HepG2 (cell line): ENCODE results near the gene CCDC85C. TPM values are rescaled to one million over a fixed set of nuclear protein-coding genes. Genes with fewer than 3 reads are reported as not detected.

ENCODE experiments used
- AFF4 ChIP-seq: sonication (generic); formaldehyde crosslinking; IDR thresholded peaks from 2 replicates; pipeline ENCODE4 v1.4.0; 2020; ENCODE audit warnings: missing genetic modification reagents
- CHCHD3 ChIP-seq: sonication (generic); formaldehyde crosslinking; IDR thresholded peaks from 2 replicates; pipeline ENCODE4 v1.8.0; 2022; ENCODE audit warnings: mild to moderate bottlenecking, missing genetic modification reagents, moderate library complexity
- DMAP1 ChIP-seq: IDR thresholded peaks from 2 replicates; pipeline ENCODE4 v1.6.1; 2016
- MEIS1 ChIP-seq: sonication (generic); formaldehyde crosslinking; IDR thresholded peaks from 2 replicates; pipeline ENCODE4 v1.9.0; 2021; ENCODE audit warnings: mild to moderate bottlenecking, missing genetic modification reagents, moderate library complexity, borderline replicate concordance
- MXD1 ChIP-seq: sonication (generic); formaldehyde crosslinking; IDR thresholded peaks from 2 replicates; pipeline ENCODE4 v1.4.0; 2020; ENCODE audit warnings: mild to moderate bottlenecking, missing genetic modification reagents
- NR2F6 ChIP-seq, 2 experiments: IDR thresholded peaks; 2 replicates each; pipeline ENCODE4 v1.6.1; 2016; ENCODE audit warnings: antibody characterized with exemption in 1 of 2, mild to moderate bottlenecking in 1 of 2
- RFX5 ChIP-seq: IDR thresholded peaks from 2 replicates; pipeline ENCODE4 v1.6.1; 2011; ENCODE audit warnings: low read depth, low read length, improper control_type of control experiment
- SNRNP70 ChIP-seq: fragments of 200-400 bp; formaldehyde crosslinking; IDR thresholded peaks from 2 replicates; pipeline ENCODE4 v1.6.1; 2017; ENCODE audit warnings: mild to moderate bottlenecking, low read depth, low read length, moderate library complexity
- TP53 ChIP-seq: sonication (generic); formaldehyde crosslinking; conservative IDR thresholded peaks from 2 replicates; pipeline ENCODE4 v1.4.0; 2020; ENCODE audit warnings: missing genetic modification reagents
- ZNF18 ChIP-seq: sonication (generic); formaldehyde crosslinking; IDR thresholded peaks from 2 replicates; pipeline ENCODE4 v1.8.0; 2022; ENCODE audit warnings: mild to moderate bottlenecking, missing genetic modification reagents; ENCODE audit not compliant: insufficient replicate concordance
- ZNF224 ChIP-seq: sonication (generic); formaldehyde crosslinking; IDR thresholded peaks from 2 replicates; pipeline ENCODE4 v1.5.0; 2020; ENCODE audit warnings: mild to moderate bottlenecking, missing genetic modification reagents
- ZNF414 ChIP-seq: sonication (generic); formaldehyde crosslinking; IDR thresholded peaks from 2 replicates; pipeline ENCODE4 v1.5.0; 2020; ENCODE audit warnings: missing genetic modification reagents
- ZNF503 ChIP-seq: sonication (generic); formaldehyde crosslinking; IDR thresholded peaks from 2 replicates; pipeline ENCODE4 v1.4.0; 2020; ENCODE audit warnings: missing genetic modification reagents
- ZNF513 ChIP-seq: sonication (generic); formaldehyde crosslinking; conservative IDR thresholded peaks from 2 replicates; pipeline ENCODE4 v1.5.0; 2020; ENCODE audit warnings: missing genetic modification reagents
- ZNF567 ChIP-seq: sonication (generic); formaldehyde crosslinking; IDR thresholded peaks from 2 replicates; pipeline ENCODE4 v1.8.1; 2023; ENCODE audit warnings: mild to moderate bottlenecking, missing genetic modification reagents, borderline replicate concordance
- ZNF652 ChIP-seq: IDR thresholded peaks from 2 replicates; pipeline ENCODE4 v1.6.1; 2016; ENCODE audit warnings: low read depth, borderline replicate concordance
- ZNF775 ChIP-seq: sonication (generic); formaldehyde crosslinking; IDR thresholded peaks from 2 replicates; pipeline ENCODE4 v1.4.0; 2020; ENCODE audit warnings: missing genetic modification reagents, mild to moderate bottlenecking, moderate library complexity, borderline replicate concordance
- polyA plus RNA-seq, 8 experiments: library from polyadenylated mRNA; depleted of rRNA in 3 of 8; stranded (reverse) in 7 of 8; unstranded in 1 of 8; fragments of >200 nt; fragmentation: Illumina TruSeq in 4 of 8; extraction: Trizol in 4 of 8; gene quantifications; 2 replicates each; pipeline versions ENCODE4 v1.2.1 to v1.2.3, GENCODE V29; 2011 to 2016; ENCODE audit warnings: low read depth in 4 of 8, missing spikeins in 1 of 8, mixed read lengths in 1 of 8; ENCODE audit not compliant: insufficient read depth in 1 of 8
- total RNA-seq, 5 experiments: library from RNA; depleted of rRNA; stranded (reverse); fragments of >200 nt; fragmentation: Illumina TruSeq; extraction: Trizol; gene quantifications; 2 replicates each; pipeline ENCODE4 v1.2.3, GENCODE V29; 2016; ENCODE audit warnings: low read depth in 1 of 5

The CCDC85C gene
- total and polyA plus RNA-seq, 2 of the 13 experiments (the other 11 are each of a cell fraction or from before 2014, with no cell fraction given) = 18.8 to 43.8 TPM

GRCh38 chr14:99552572-99553216 lies 51.3 kb downstream of the CCDC85C start (continued):
- TF ChIP-seq ZNF652 (CRISPR knock-in tag) = peak; percentile 70; the same call in 1 of the 2 replicates
- TF ChIP-seq MEIS1 (CRISPR knock-in tag) = peak; percentile 98
- TF ChIP-seq ZNF18 (CRISPR knock-in tag) = peak; percentile 96
- TF ChIP-seq AFF4 (CRISPR knock-in tag) = no peak
- TF ChIP-seq ZNF567 (CRISPR knock-in tag) = no peak
- TF ChIP-seq ZNF513 (CRISPR knock-in tag) = 0 out of 2 replicates have a peak, but pooled peaks have one; percentile 46
- peak; percentile 90 for TF ChIP-seq DMAP1 (CRISPR knock-in tag)
- TF ChIP-seq ZNF775 = 0 out of 2 replicates have a peak, but pooled peaks have one; percentile 75
- TF ChIP-seq TP53 (CRISPR knock-in tag) = peak; percentile 82; the same call in 1 of the 2 replicates
- TF ChIP-seq MXD1 (CRISPR knock-in tag) = peak; percentile 85
- peak; percentile 93 for TF ChIP-seq NR2F6 (IDR thresholded peaks at IDR 0.05)
- peak; percentile 98 for TF ChIP-seq NR2F6 (CRISPR knock-in tag; IDR thresholded peaks at IDR 0.05)
- TF ChIP-seq ZNF224 (CRISPR knock-in tag) = 0 out of 2 replicates have a peak, but pooled peaks have one; percentile 75
- peak; percentile 93 for TF ChIP-seq ZNF503
- 0 out of 2 replicates have a peak, but pooled peaks have one; percentile 34 for TF ChIP-seq RFX5
- no peak for TF ChIP-seq CHCHD3 (CRISPR knock-in tag)
- no peak for TF ChIP-seq SNRNP70
- peak; percentile 98 for TF ChIP-seq ZNF414 (CRISPR knock-in tag)
